K562 (cell line): ENCODE measurements around the gene METTL2B. TPM values are rescaled to one million over a fixed set of nuclear protein-coding genes. Genes with fewer than 3 reads are reported as not detected.
A peak's percentile ranks its signal among the peaks of the same experiment; 100 is the strongest.

Source experiments
- BMI1 ChIP-seq: fragments of 150-350 bp; IDR thresholded peaks from 2 replicates; pipeline ENCODE4 v1.6.1; 2014; ENCODE audit warnings: low read length
- BRD4 ChIP-seq: fragments of 200-600 bp; sonication (generic); IDR thresholded peaks from 2 replicates; pipeline ENCODE4 v1.6.1; 2017; ENCODE audit warnings: inconsistent platforms
- CHD1 ChIP-seq: fragments of 200-600 bp; sonication (generic); IDR thresholded peaks from one replicate; pipeline ENCODE4 v1.6.1; 2012; ENCODE audit warnings: mild to moderate bottlenecking, moderate library complexity, low read length, inconsistent platforms
- ERF ChIP-seq: fragments of 450-650 bp; formaldehyde crosslinking; IDR thresholded peaks from 2 replicates; pipeline ENCODE4 v1.4.0; 2020; ENCODE audit warnings: mild to moderate bottlenecking, mixed read lengths
- FOXJ3 ChIP-seq: sonication (generic); formaldehyde crosslinking; IDR thresholded peaks from 2 replicates; pipeline ENCODE4 v1.4.0; 2020; ENCODE audit warnings: mild to moderate bottlenecking, missing genetic modification reagents
- FOXP1 ChIP-seq: sonication (generic); formaldehyde crosslinking; IDR thresholded peaks from 2 replicates; pipeline ENCODE4 v1.8.0; 2022; ENCODE audit warnings: mild to moderate bottlenecking, missing genetic modification reagents
- GABPA ChIP-seq: fragments of 200-800 bp; sonication (Bioruptor generic); conservative IDR thresholded peaks from 2 replicates; pipeline ENCODE4 v1.6.1; 2016; ENCODE audit warnings: low read depth, missing genetic modification characterization, missing compliant biosample characterization
- HLTF ChIP-seq: fragments of 450-650 bp; IDR thresholded peaks from 2 replicates; pipeline ENCODE4 v1.6.1; 2016
- HMG20A ChIP-seq: fragments of 450-650 bp; formaldehyde crosslinking; conservative IDR thresholded peaks from 2 replicates; pipeline ENCODE4 v1.4.0; 2020; ENCODE audit warnings: mild to moderate bottlenecking, mixed read lengths
- JUND ChIP-seq, 2 experiments: IDR thresholded peaks; 2 replicates in 1 of 2; 3 replicates in 1 of 2; pipeline ENCODE4 v1.6.1; 2011; ENCODE audit warnings: borderline replicate concordance in 2 of 2, low read depth in 2 of 2, low read length in 2 of 2, improper control_type of control experiment in 1 of 2, missing biosample characterization in 1 of 2, missing genetic modification characterization in 1 of 2, missing genetic modification reagents in 1 of 2
- KHSRP ChIP-seq: fragments of 450-650 bp; IDR thresholded peaks from 2 replicates; pipeline ENCODE4 v1.6.1; 2017
- KLF16 ChIP-seq: IDR thresholded peaks from 2 replicates; pipeline ENCODE4 v1.6.1; 2016; ENCODE audit warnings: antibody characterized with exemption
- NR0B1 ChIP-seq: fragments of 450-650 bp; IDR thresholded peaks from one replicate; pipeline ENCODE4 v1.6.1; 2018; ENCODE audit warnings: mild to moderate bottlenecking, moderate library complexity; ENCODE audit not compliant: partially characterized antibody
- NUFIP1 ChIP-seq: fragments of 450-650 bp; IDR thresholded peaks from 2 replicates; pipeline ENCODE4 v1.6.1; 2018; ENCODE audit not compliant: partially characterized antibody
- PCBP2 ChIP-seq: fragments of 200-400 bp; formaldehyde crosslinking; IDR thresholded peaks from 2 replicates; pipeline ENCODE4 v1.6.1; 2018; ENCODE audit warnings: low read length, low read depth, mild to moderate bottlenecking, moderate library complexity; ENCODE audit not compliant: poor library complexity, severe bottlenecking
- PHF8 ChIP-seq: fragments of 200-600 bp; sonication (generic); IDR thresholded peaks from 2 replicates; pipeline ENCODE4 v1.6.1; 2012; ENCODE audit warnings: mixed run types, mild to moderate bottlenecking, inconsistent platforms, low read length, moderate library complexity, borderline replicate concordance
- POLR3G ChIP-seq: IDR thresholded peaks from 2 replicates; pipeline ENCODE4 v1.6.1; 2011; ENCODE audit not compliant: insufficient read length, insufficient replicate concordance; ENCODE audit errors: extremely low read depth
- POU5F1 ChIP-seq: fragments of 150-350 bp; IDR thresholded peaks from 2 replicates; pipeline ENCODE4 v1.6.1; 2014; ENCODE audit warnings: borderline replicate concordance, low read length, low read depth, mild to moderate bottlenecking; ENCODE audit not compliant: partially characterized antibody
- SIN3A ChIP-seq, 2 experiments: fragments of 150-350 bp in 1 of 2; IDR thresholded peaks; 2 replicates each; pipeline ENCODE4 v1.6.1; 2011 to 2016; ENCODE audit warnings: borderline replicate concordance in 2 of 2, low read depth in 2 of 2, low read length in 2 of 2, mild to moderate bottlenecking in 2 of 2, moderate library complexity in 2 of 2; ENCODE audit not compliant: control insufficient read depth in 1 of 2
- SREBF2 ChIP-seq: sonication (generic); formaldehyde crosslinking; IDR thresholded peaks from 2 replicates; pipeline ENCODE4 v1.4.0; 2020; ENCODE audit warnings: mild to moderate bottlenecking, missing genetic modification reagents
- STAG1 ChIP-seq: sonication (generic); formaldehyde crosslinking; IDR thresholded peaks from 2 replicates; pipeline ENCODE4 v1.5.0; 2020; ENCODE audit warnings: missing genetic modification reagents, borderline replicate concordance
- ZNF780A ChIP-seq: fragments of 250-450 bp; sonication (Bioruptor Pico); IDR thresholded peaks from 2 replicates; pipeline ENCODE4 v1.5.0; 2021; ENCODE audit warnings: mild to moderate bottlenecking
- polyA plus RNA-seq, 8 experiments: library from polyadenylated mRNA; depleted of rRNA in 4 of 8; stranded (reverse) in 5 of 8; unstranded in 3 of 8; fragments of >200 nt; fragmentation: Nextera tagmentation in 2 of 8; fragmentation: Illumina TruSeq in 1 of 8; extraction: Ambion mirVana in 2 of 8; extraction: Trizol in 1 of 8; gene quantifications; 2 replicates each; pipeline versions ENCODE4 v1.2.1 to v1.2.3, GENCODE V29; 2011 to 2014; ENCODE audit warnings: inconsistent platforms in 1 of 8, missing spikeins in 1 of 8
- total RNA-seq, 7 experiments: library from RNA; depleted of rRNA in 6 of 7; stranded (reverse); fragments of >200 nt in 6 of 7; fragmentation: Illumina TruSeq in 2 of 7; extraction: Trizol in 2 of 7; gene quantifications; 2 replicates each; pipeline versions ENCODE4 v1.2.1 to v1.2.3, GENCODE V29; 2011 to 2021; ENCODE audit warnings: low replicate concordance in 1 of 7
- TF ChIP-seq, protein P1 (sequence below), 2 experiments: fragments of 450-650 bp in 1 of 2; sonication (generic) in 1 of 2; formaldehyde crosslinking in 1 of 2; IDR thresholded peaks in 1 of 2; conservative IDR thresholded peaks in 1 of 2; 2 replicates each; pipeline versions ENCODE4 v1.6.1 to v1.8.1; 2016 to 2023; ENCODE audit warnings: mild to moderate bottlenecking in 2 of 2, moderate library complexity in 2 of 2, inconsistent platforms in 1 of 2, missing genetic modification reagents in 1 of 2
- TF ChIP-seq, protein P2 (sequence below): fragments of 250-450 bp; sonication (Bioruptor Pico); IDR thresholded peaks from 2 replicates; pipeline ENCODE4 v1.8.0; 2021; ENCODE audit warnings: moderate library complexity, mild to moderate bottlenecking, inconsistent platforms
- TF ChIP-seq, protein P3 (sequence below): sonication (generic); formaldehyde crosslinking; IDR thresholded peaks from 2 replicates; pipeline ENCODE4 v1.8.0; 2023; ENCODE audit warnings: mild to moderate bottlenecking, missing genetic modification reagents

The METTL2B gene
- total and polyA plus RNA-seq, 9 of the 15 experiments (the other 6 are each of a cell fraction or from before 2014, with no cell fraction given): 35.9 to 95.7 (median 79.2) TPM

DNA sequence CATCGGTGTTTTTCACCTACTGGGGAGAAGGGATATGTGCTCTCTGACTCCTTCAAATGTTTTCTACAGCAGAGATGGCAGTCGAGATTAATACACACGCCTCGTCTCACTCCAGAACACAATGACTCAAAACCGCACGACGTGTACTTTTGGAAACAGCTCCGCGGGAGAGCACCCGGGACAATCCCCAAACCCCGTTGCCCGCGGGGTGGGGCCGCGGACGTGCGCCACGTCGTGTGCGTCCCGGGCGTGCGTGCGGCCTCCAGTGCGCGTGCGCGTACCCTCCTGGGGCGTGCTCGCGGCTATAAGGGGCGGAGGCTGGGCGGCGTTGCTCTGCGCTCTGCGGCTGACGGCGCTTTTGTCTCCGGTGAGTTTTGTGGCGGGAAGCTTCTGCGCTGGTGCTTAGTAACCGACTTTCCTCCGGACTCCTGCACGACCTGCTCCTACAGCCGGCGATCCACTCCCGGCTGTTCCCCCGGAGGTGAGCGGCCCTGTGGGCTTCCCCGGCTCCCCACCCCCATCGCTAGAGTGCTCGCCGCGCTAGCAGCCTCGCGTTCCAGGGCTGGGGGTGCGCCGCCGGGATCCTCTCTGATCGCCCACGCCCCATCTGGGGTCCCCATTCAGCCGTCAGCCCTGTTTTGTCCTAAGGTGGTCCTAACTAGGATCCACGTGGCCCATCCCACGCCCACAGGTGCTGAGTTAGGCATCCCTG lies 20.8 kb upstream of the METTL2B start, which contains the start of gene HILPDA (continued):
- TF ChIP-seq, protein P1, sequence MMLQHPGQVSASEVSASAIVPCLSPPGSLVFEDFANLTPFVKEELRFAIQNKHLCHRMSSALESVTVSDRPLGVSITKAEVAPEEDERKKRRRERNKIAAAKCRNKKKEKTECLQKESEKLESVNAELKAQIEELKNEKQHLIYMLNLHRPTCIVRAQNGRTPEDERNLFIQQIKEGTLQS (IDR thresholded peaks at IDR 0.05): peak; percentile 36; the same call in 1 of the 2 replicates
- TF ChIP-seq, protein P1 (CRISPR knock-in tag; conservative IDR thresholded peaks at IDR 0.05): peak; percentile 73; the same call in 1 of the 2 replicates
- no peak for TF ChIP-seq CHD1
- no peak for TF ChIP-seq NUFIP1
- TF ChIP-seq JUND (IDR thresholded peaks at IDR 0.05; ENCODE audit: borderline replicate concordance, low read depth, low read length): peak; percentile 80
- peak; percentile 52; the same call in 1 of the 3 replicates for TF ChIP-seq JUND (tag; IDR thresholded peaks at IDR 0.05; ENCODE audit: borderline replicate concordance, low read depth, low read length)
- TF ChIP-seq PHF8: peak; percentile 89
- peak; percentile 70 to 80; a peak in 3 of 4 replicates for TF ChIP-seq SIN3A (IDR thresholded peaks at IDR 0.05; ENCODE audit: borderline replicate concordance in 2 of 2, control insufficient read depth in 1 of 2, low read depth in 2 of 2, low read length in 2 of 2)
- TF ChIP-seq PCBP2: no peak
- TF ChIP-seq, protein P2, sequence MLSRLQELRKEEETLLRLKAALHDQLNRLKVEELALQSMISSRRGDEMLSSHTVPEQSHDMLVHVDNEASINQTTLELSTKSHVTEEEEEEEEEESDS (CRISPR knock-in tag): no peak
- TF ChIP-seq BRD4: no peak
- no peak for TF ChIP-seq FOXJ3 (CRISPR knock-in tag)
- no peak; the same call in 1 of the 2 replicates for TF ChIP-seq STAG1 (CRISPR knock-in tag)
- TF ChIP-seq KLF16: no peak
- TF ChIP-seq ERF (CRISPR knock-in tag): no peak
- TF ChIP-seq GABPA (tag): no peak
- TF ChIP-seq HMG20A: no peak
- no peak for TF ChIP-seq NR0B1
- TF ChIP-seq, protein P3, sequence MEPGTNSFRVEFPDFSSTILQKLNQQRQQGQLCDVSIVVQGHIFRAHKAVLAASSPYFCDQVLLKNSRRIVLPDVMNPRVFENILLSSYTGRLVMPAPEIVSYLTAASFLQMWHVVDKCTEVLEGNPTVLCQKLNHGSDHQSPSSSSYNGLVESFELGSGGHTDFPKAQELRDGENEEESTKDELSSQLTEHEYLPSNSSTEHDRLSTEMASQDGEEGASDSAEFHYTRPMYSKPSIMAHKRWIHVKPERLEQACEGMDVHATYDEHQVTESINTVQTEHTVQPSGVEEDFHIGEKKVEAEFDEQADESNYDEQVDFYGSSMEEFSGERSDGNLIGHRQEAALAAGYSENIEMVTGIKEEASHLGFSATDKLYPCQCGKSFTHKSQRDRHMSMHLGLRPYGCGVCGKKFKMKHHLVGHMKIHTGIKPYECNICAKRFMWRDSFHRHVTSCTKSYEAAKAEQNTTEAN (CRISPR knock-in tag): 0 out of 2 replicates have a peak, but pooled peaks have one; percentile 33
- TF ChIP-seq HLTF: no peak
- TF ChIP-seq POU5F1: no peak
- TF ChIP-seq POLR3G: no peak
- no peak for TF ChIP-seq ZNF780A
- TF ChIP-seq SREBF2 (CRISPR knock-in tag): no peak
- TF ChIP-seq FOXP1 (CRISPR knock-in tag): no peak
- no peak for TF ChIP-seq KHSRP
- no peak for TF ChIP-seq BMI1
